Measurements from ENCODE around the gene SIPA1L3. TPM values are rescaled to one million over a fixed set of nuclear protein-coding genes. Genes with fewer than 3 reads are reported as not detected.
A peak's percentile ranks its signal among the peaks of the same experiment; 100 is the strongest.

SIPA1L3 gene
- total and polyA plus RNA-seq, 9 of the 15 experiments (the other 6 are each of a cell fraction or from before 2014, with no cell fraction given): 0.01 to 6.1 (median 2.5) TPM

DNA sequence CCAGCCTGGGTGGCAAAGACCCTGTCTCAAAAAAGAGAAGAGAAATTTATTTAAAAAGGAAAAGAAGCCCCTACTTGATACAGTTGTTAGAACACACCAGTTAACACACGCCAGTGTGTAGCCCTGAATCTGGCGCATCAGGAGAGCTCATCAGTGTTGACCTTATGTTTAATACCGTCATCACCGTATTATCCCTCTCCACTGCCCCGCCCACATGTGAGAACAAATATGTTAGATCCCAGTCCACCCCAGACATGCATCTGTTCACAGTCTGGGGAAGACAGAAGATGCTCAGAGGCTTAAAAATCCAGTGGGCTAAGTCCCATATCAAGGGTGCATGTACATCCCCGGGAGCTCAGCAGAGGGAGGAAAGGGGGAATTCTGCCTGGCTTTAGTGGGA lies 161.8 kb downstream of the SIPA1L3 start (continued):
- no peak for TF ChIP-seq HIVEP1 (CRISPR knock-in tag; IDR thresholded peaks at IDR 0.05)
- TF ChIP-seq, protein P1, sequence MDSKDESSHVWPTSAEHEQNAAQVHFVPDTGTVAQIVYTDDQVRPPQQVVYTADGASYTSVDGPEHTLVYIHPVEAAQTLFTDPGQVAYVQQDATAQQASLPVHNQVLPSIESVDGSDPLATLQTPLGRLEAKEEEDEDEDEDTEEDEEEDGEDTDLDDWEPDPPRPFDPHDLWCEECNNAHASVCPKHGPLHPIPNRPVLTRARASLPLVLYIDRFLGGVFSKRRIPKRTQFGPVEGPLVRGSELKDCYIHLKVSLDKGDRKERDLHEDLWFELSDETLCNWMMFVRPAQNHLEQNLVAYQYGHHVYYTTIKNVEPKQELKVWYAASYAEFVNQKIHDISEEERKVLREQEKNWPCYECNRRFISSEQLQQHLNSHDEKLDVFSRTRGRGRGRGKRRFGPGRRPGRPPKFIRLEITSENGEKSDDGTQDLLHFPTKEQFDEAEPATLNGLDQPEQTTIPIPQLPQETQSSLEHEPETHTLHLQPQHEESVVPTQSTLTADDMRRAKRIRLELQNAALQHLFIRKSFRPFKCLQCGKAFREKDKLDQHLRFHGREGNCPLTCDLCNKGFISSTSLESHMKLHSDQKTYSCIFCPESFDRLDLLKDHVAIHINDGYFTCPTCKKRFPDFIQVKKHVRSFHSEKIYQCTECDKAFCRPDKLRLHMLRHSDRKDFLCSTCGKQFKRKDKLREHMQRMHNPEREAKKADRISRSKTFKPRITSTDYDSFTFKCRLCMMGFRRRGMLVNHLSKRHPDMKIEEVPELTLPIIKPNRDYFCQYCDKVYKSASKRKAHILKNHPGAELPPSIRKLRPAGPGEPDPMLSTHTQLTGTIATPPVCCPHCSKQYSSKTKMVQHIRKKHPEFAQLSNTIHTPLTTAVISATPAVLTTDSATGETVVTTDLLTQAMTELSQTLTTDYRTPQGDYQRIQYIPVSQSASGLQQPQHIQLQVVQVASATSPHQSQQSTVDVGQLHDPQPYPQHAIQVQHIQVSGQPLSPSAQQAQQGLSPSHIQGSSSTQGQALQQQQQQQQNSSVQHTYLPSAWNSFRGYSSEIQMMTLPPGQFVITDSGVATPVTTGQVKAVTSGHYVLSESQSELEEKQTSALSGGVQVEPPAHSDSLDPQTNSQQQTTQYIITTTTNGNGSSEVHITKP (IDR thresholded peaks at IDR 0.05; ENCODE audit: partially characterized antibody): no peak

DNA sequence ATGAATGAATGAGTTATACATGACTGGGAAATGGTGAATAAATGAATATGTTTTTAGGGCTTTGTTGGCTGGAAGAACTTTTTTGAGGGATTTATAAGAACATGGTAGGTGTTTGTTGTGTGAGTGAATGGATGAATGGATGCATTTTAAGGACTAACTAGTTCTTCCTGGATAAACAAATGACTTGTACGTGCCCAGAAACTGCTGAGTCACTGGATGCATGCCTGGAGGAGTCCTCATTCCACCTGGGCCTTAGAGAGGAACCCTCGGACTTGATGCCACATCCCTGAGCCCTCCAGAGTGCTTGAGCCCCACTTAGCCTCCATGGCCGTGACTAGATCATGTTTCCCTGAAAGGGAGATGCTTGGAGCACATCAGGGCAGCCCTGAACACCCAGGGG lies 163.6 kb downstream of the SIPA1L3 start:
- in situ Hi-C loops (cut with MboI): no loop called here
- H3K9ac ChIP-seq (ENCODE audit: insufficient read depth in 1 of 2, low read depth in 2 of 2, low read length in 2 of 2): no peak overlapping the region
- H3K4me3 ChIP-seq: no peak overlapping the region
- ChIA-PET CTCF (ENCODE audit: low intra/inter-chr PET ratio) (no interaction called here), POLR2A (no interaction called here)
- peaks cover 3 to 5% of the 10 kb centered on the region in 2 experiments; a peak in 3 of 5 replicates for H3K4me1 ChIP-seq (replicated peaks in 1 of 2; ENCODE audit: control insufficient read depth in 2 of 2, insufficient read depth in 2 of 2, low read length in 2 of 2)
- DNase-seq (ENCODE audit: extremely low read depth in 1 of 4, low spot score in 3 of 4): peak in 1 of 4 experiments; percentile 36
- H3K27ac ChIP-seq (ENCODE audit: extremely low read depth, low read depth, low read length): no peak overlapping the region
- no peaks in the 10 kb centered on the region; the same call in 1 of the 2 replicates for H4K20me1 ChIP-seq (replicated peaks; ENCODE audit: control insufficient read depth, insufficient read depth, low read length)
- ATAC-seq: no peak
- FAIRE-seq: no peak
- no peaks in the 10 kb centered on the region for H3K36me3 ChIP-seq (ENCODE audit: control insufficient read depth, insufficient read depth, low read length)
- H3K79me2 ChIP-seq (ENCODE audit: control insufficient read depth, insufficient read depth, low read length): no peaks in the 10 kb centered on the region
- TF ChIP-seq C11orf30 (IDR thresholded peaks at IDR 0.05; ENCODE audit: low read depth) (peak; percentile 83), PHB2 (IDR thresholded peaks at IDR 0.05; ENCODE audit: low read depth) (no peak), MAFG (tag; conservative IDR thresholded peaks at IDR 0.05) (peak; percentile 92), NFE2 (IDR thresholded peaks at IDR 0.05; ENCODE audit: low read depth) (peak; percentile 82), KDM5B (IDR thresholded peaks at IDR 0.05; ENCODE audit: insufficient replicate concordance, low read depth, low read length) (no peak), ETV5 (CRISPR knock-in tag; IDR thresholded peaks at IDR 0.05; ENCODE audit: low read depth) (no peak), MAFF (IDR thresholded peaks at IDR 0.05; ENCODE audit: low read length) (peak; percentile 86), BACH1 (tag; IDR thresholded peaks at IDR 0.05) (peak; percentile 79), ZNF24 (IDR thresholded peaks at IDR 0.05) (peak; percentile 61; the same call in 1 of the 2 replicates), MAFK (IDR thresholded peaks at IDR 0.05; ENCODE audit: low read length) (peak; percentile 85), MTA3 (IDR thresholded peaks at IDR 0.05; ENCODE audit: borderline replicate concordance) (no peak), FOXJ3 (CRISPR knock-in tag; IDR thresholded peaks at IDR 0.05) (no peak), L3MBTL2 (IDR thresholded peaks at IDR 0.05) (0 out of 2 replicates have a peak, but pooled peaks have one; percentile 37), NFE2L1 (tag; IDR thresholded peaks at IDR 0.05; ENCODE audit: borderline replicate concordance, low read depth) (peak; percentile 79), ZNF316 (IDR thresholded peaks at IDR 0.05) (peak; percentile 88)
- TF ChIP-seq, protein P2, sequence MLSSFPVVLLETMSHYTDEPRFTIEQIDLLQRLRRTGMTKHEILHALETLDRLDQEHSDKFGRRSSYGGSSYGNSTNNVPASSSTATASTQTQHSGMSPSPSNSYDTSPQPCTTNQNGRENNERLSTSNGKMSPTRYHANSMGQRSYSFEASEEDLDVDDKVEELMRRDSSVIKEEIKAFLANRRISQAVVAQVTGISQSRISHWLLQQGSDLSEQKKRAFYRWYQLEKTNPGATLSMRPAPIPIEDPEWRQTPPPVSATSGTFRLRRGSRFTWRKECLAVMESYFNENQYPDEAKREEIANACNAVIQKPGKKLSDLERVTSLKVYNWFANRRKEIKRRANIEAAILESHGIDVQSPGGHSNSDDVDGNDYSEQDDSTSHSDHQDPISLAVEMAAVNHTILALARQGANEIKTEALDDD (IDR thresholded peaks at IDR 0.05): peak; percentile 20; the same call in 1 of the 2 replicates
- WGBS (ENCODE audit: insufficient coverage, low coverage, missing lambda C conversion rate): 7% methylated on average over 3 of the region's 3 CpGs
- H3K9me3 ChIP-seq (replicated peaks; ENCODE audit: control insufficient read depth, insufficient read depth, low read depth, low read length): no peaks in the 10 kb centered on the region
- no peaks in the 10 kb centered on the region for H3K9me1 ChIP-seq (ENCODE audit: control insufficient read depth, insufficient read depth, low read length)
- H3K27me3 ChIP-seq (ENCODE audit: control insufficient read depth in 2 of 2, insufficient read depth in 2 of 2, low read length in 2 of 2): peaks cover 0 to 17% of the 10 kb centered on the region in 2 experiments; a peak in 2 of 5 replicates
- no TSS peak for BruUV-seq (replicated peaks)
- intact Hi-C loops (cut with micrococcal nuclease): loop anchor here (5.0 kb wide), 1 partner anchor 168 kb away; no protein-coding TSS in a partner anchor
- H2AFZ ChIP-seq (ENCODE audit: low read depth, low read length): no peak overlapping the region
- H3K4me2 ChIP-seq (ENCODE audit: insufficient read depth, low read length): peak overlapping the region; percentile 15; the same call in 1 of the 2 replicates

Data from K562 (cell line).